Lower lobe of right lung (tissue), 2 donors: Measurements from ENCODE around the gene PPA1. TPM values are rescaled to one million over a fixed set of nuclear protein-coding genes. Genes with fewer than 3 reads are reported as not detected.

Experiments used
- ATAC-seq, 2 donors: fragments of 200-7000 bp; cut with Tn5 transposase; one replicate each; pipeline ENCODE4 v1.9.1; 2020 to 2022; ENCODE audit warnings: mild to moderate bottlenecking in 2 of 2, moderate library complexity in 2 of 2
- DNase-seq: peaks from one replicate; pipeline ENCODE4 v3.0.0-alpha.2; 2020
- H3K27ac ChIP-seq: fragments of 200-600 bp; one replicate; pipeline ENCODE4 v1.8.0; 2022
- H3K27me3 ChIP-seq: fragments of 200-600 bp; one replicate; pipeline ENCODE4 v1.8.0; 2022; ENCODE audit warnings: low read depth
- H3K36me3 ChIP-seq: fragments of 200-600 bp; one replicate; pipeline ENCODE4 v1.8.0; 2022; ENCODE audit warnings: mild to moderate bottlenecking
- H3K4me1 ChIP-seq: fragments of 200-600 bp; one replicate; pipeline ENCODE4 v1.8.0; 2022
- H3K4me3 ChIP-seq: fragments of 200-600 bp; one replicate; pipeline ENCODE4 v1.8.0; 2022; ENCODE audit warnings: mild to moderate bottlenecking
- H3K9me3 ChIP-seq: fragments of 200-600 bp; one replicate; pipeline ENCODE4 v1.8.0; 2022
- CTCF ChIP-seq: fragments of 200-600 bp; IDR thresholded peaks from one replicate; pipeline ENCODE4 v1.8.0; 2022; ENCODE audit warnings: antibody characterized with exemption, mild to moderate bottlenecking
- intact Hi-C: fragments of 100-400 bp; cut with DNase I; formaldehyde crosslinking; loops from one replicate; pipeline ENCODE4 v1.11.0; 2022
- total RNA-seq: library from RNA; stranded (reverse); fragmentation: NEBNext Ultra II Directional; extraction: Animal tissue kit (Norgen Biotek cat#: 25700); gene quantifications from one replicate; pipeline ENCODE4 v1.2.1, GENCODE V29; 2021
- donor health status: DM: no; HTN: yes; CAD: no; lungs with severe emphysema.

The PPA1 gene
- total RNA-seq, 1 donor from 2014 or later = 163 TPM

DNA sequence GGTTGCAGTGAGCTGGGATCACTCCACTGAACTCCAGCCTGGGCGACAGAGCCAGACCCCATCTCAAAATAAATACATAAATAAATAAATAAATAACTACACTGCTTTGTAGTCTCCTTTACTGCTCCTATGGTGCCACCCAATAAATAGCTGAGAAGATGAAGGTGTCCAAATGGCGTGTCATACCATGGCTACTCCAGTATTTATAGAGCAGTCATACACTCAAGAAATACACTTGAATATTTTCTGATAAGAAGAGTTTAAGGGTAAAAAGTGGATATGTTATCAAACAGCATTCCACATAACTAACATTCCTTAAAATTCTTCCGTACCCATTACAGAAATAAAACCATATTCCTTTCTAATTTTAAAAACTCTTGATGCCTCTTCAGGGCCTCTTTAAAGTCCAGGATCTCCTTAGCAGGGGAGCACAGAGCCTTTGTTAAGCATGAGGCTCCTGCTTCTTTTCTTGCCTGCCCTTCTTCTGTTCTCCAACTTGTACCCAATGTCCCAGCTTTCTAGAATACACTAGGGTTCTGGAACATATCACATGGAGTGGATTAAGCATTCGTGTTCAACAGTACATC is 55.0 kb downstream of the PPA1 start:
- TF ChIP-seq CTCF = no peak
- no peak overlapping the region for H3K4me3 ChIP-seq
- intact Hi-C loops = no loop called here
- H3K9me3 ChIP-seq = no peaks in the 10 kb centered on the region
- ATAC-seq = peak; percentile 76 to 87
- no peaks in the 10 kb centered on the region for H3K27me3 ChIP-seq
- H3K36me3 ChIP-seq = no peaks in the 10 kb centered on the region
- peak overlapping the region; percentile 42 for H3K27ac ChIP-seq
- no peak for DNase-seq
- peaks cover 15% of the 10 kb centered on the region for H3K4me1 ChIP-seq

DNA sequence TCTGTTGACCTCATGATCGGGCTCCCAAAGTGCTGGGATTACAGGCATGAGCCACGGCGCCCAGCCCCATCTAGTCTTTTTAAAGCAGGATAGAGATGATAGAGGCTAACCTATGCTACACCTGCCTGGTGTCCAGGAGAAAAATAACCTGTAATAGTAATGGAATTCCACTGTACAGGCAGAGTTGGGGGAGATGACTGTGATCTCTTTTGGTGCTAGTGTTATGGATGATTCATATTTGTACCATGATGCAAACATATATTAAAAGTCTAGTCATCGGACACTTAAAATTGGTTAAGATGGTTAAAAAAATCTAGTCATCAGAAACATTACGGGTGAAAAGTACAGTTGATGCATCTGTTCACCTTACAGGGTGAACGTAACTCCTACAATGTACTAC is 56.8 kb downstream of the PPA1 start:
- H3K27me3 ChIP-seq = no peaks in the 10 kb centered on the region
- no peaks in the 10 kb centered on the region for H3K36me3 ChIP-seq
- ATAC-seq (no peak), DNase-seq (no peak)
- H3K27ac ChIP-seq = no peak overlapping the region
- H3K4me3 ChIP-seq = no peak overlapping the region
- no peak for TF ChIP-seq CTCF
- peaks cover 16% of the 10 kb centered on the region for H3K4me1 ChIP-seq
- H3K9me3 ChIP-seq = no peaks in the 10 kb centered on the region
- intact Hi-C loops = no loop called here

- DNase-seq (no peak), ATAC-seq (no peak)
- no peak overlapping the region for H3K4me3 ChIP-seq
- H3K27ac ChIP-seq = no peak overlapping the region
- no peaks in the 10 kb centered on the region for H3K27me3 ChIP-seq
- H3K4me1 ChIP-seq = peaks cover 22% of the 10 kb centered on the region
- intact Hi-C loops = no loop called here
- TF ChIP-seq CTCF = no peak
- H3K9me3 ChIP-seq = no peaks in the 10 kb centered on the region
- H3K36me3 ChIP-seq = no peaks in the 10 kb centered on the region
Measured at GRCh38 chr10:70175516-70175915, 57.7 kb downstream of the PPA1 start.

DNA sequence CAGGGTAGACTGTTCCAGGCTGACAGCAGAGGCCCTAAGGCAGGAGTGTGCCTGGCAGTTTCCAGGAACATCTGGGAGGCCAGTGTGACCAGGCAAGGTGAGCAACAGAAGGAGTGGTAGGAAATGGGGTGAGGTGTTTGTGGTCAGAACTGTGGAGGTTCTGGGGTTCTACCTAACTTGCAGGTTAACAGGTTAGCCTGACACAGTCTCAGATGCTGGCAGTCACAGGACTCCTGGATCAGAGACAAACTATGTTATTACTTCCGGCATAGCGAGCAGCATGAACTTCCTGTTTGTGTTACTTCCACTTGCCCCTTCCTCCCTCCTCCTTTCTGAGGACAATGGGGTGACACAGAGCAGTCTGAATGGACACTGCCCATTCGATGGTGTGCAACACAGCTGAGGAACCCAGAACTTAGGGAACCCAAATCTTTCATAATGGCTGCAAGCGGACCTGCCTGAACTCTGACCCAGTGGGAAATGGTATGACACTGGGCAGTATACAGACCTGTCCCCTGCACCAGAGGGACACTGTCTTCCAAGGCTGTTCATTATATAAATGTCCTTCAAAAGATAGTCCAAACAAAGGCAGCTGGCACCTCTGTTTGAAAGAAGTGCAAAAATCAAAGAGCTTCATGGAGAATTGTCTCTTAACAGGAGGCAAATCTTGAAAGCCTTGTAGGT is 59.0 kb downstream of the PPA1 start:
- TF ChIP-seq CTCF = no peak

DNA sequence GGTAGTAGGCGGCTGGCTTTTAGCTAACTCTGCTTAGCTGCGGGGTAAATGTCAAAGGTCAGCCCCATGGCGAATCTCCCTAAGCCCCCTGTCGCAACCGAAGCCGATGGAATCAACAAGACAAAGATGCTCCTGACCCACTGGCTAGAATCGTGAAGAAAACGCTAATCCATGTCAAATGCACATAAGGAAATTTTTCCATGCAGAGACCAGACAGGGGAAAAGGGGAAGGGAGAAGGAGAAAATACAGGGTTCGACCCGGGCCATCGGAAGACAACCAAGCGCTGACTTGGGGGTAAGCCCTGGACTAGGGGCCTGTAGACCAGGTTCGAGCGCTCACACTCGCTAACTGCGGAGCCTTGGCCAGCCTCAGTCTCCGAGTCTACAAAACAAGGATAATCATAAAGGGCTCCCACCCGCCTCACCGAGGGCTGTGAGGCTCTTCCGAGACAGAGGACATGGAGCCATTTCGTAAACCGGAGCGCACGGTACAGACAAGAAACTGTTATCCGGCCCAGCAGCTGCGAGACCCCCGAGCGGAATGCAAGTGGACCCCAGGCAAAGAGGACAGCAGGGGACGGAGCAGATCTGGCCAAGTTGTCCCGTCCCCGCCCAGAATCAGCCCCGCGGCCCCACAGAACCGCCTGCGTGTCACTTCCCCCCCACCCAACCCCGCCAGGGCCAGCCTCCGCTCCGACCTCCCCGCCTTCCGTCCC is 63.4 kb downstream of the PPA1 start:
- peak; percentile 45 for DNase-seq
- no peaks in the 10 kb centered on the region for H3K27me3 ChIP-seq
- H3K27ac ChIP-seq = peak overlapping the region; percentile 93
- H3K9me3 ChIP-seq = no peaks in the 10 kb centered on the region
- peaks cover 29% of the 10 kb centered on the region for H3K36me3 ChIP-seq
- TF ChIP-seq CTCF = no peak
- peak; percentile 52 to 61 for ATAC-seq
- intact Hi-C loops = no loop called here
- peak overlapping the region; percentile 94 for H3K4me3 ChIP-seq
- H3K4me1 ChIP-seq = peaks cover 63% of the 10 kb centered on the region

More for the DNA sequence above, 59.0 kb downstream of the PPA1 start:
- no peak for DNase-seq
- Histone ChIP-seq H3K4me1 (peaks cover 26% of the 10 kb centered on the region), H3K36me3 (no peaks in the 10 kb centered on the region), H3K27ac (peak overlapping the region; percentile 63), H3K9me3 (no peaks in the 10 kb centered on the region), H3K27me3 (no peaks in the 10 kb centered on the region), H3K4me3 (no peak overlapping the region)
- peak in 1 of 2 donors; percentile 4 for ATAC-seq
- intact Hi-C loops = no loop called here
